ENCODE results near the gene STARD9.

- TF ChIP-seq CTCF (IDR thresholded peaks at IDR 0.05 in 2 of 3, conservative IDR thresholded peaks at IDR 0.05 in 1 of 3; ENCODE audit: borderline replicate concordance in 1 of 3, insufficient read depth in 1 of 3, low read depth in 2 of 3, low read length in 2 of 3): no peak
- no peak for TF ChIP-seq EZH2phosphoT487 (IDR thresholded peaks at IDR 0.05; ENCODE audit: borderline replicate concordance)
- TF ChIP-seq POLR2A (IDR thresholded peaks at IDR 0.05; ENCODE audit: borderline replicate concordance, extremely low read depth, insufficient read depth, insufficient read length): no peak
- no peak for TF ChIP-seq ZBTB33 (IDR thresholded peaks at IDR 0.05; ENCODE audit: extremely low read depth, insufficient replicate concordance, low read length)
- TF ChIP-seq MAX (IDR thresholded peaks at IDR 0.05): no peak
- TF ChIP-seq ZNF274 (IDR thresholded peaks at IDR 0.05; ENCODE audit: low read depth, low read length): no peak
- no peak for TF ChIP-seq SIN3A (IDR thresholded peaks at IDR 0.05; ENCODE audit: low read depth)
- no peak for TF ChIP-seq ELF1 (IDR thresholded peaks at IDR 0.05; ENCODE audit: borderline replicate concordance, low read depth)
- TF ChIP-seq FOSL1 (IDR thresholded peaks at IDR 0.05; ENCODE audit: low read depth): no peak
- TF ChIP-seq REST (IDR thresholded peaks at IDR 0.05; ENCODE audit: low read depth): no peak
- no peak for TF ChIP-seq RAD21 (IDR thresholded peaks at IDR 0.05; ENCODE audit: low read depth)
Observed at GRCh38 chr15:42679285-42680141, 104.1 kb downstream of the STARD9 start.
